ENCODE measurements around the gene FBXO42.

Gene FBXO42

GRCh38 chr1:16315437-16315836, 36.8 kb downstream of the FBXO42 start:
- Mint-ChIP-seq H3K4me3 (no peak overlapping the region), H3K27ac (no peak overlapping the region), H3K36me3 (ENCODE audit: low read depth) (peaks cover 30% of the 10 kb centered on the region), H3K4me1 (ENCODE audit: low read depth) (no peaks in the 10 kb centered on the region), H3K9me3 (no peaks in the 10 kb centered on the region), H3K27me3 (no peaks in the 10 kb centered on the region)

- no peak overlapping the region for H3K27ac Mint-ChIP-seq
- no peaks in the 10 kb centered on the region for H3K27me3 Mint-ChIP-seq
- no peak overlapping the region for H3K4me3 Mint-ChIP-seq
- H3K36me3 Mint-ChIP-seq (ENCODE audit: low read depth) = peaks cover 41% of the 10 kb centered on the region
- no peaks in the 10 kb centered on the region for H3K4me1 Mint-ChIP-seq (ENCODE audit: low read depth)
- H3K9me3 Mint-ChIP-seq = no peaks in the 10 kb centered on the region
Measured at GRCh38 chr1:16307222-16307621, 45.1 kb downstream of the FBXO42 start.

- Mint-ChIP-seq H3K27me3 (no peaks in the 10 kb centered on the region), H3K4me3 (no peak overlapping the region), H3K9me3 (no peaks in the 10 kb centered on the region), H3K4me1 (ENCODE audit: low read depth) (no peaks in the 10 kb centered on the region), H3K36me3 (ENCODE audit: low read depth) (peaks cover 34% of the 10 kb centered on the region), H3K27ac (no peak overlapping the region)
Measured at GRCh38 chr1:16302709-16303627, 49.3 kb downstream of the FBXO42 start.

GRCh38 chr1:16300436-16300835, 51.8 kb downstream of the FBXO42 start:
- Mint-ChIP-seq H3K27ac (no peak overlapping the region), H3K27me3 (no peaks in the 10 kb centered on the region), H3K9me3 (no peaks in the 10 kb centered on the region), H3K4me1 (ENCODE audit: low read depth) (no peaks in the 10 kb centered on the region), H3K36me3 (ENCODE audit: low read depth) (peaks cover 36% of the 10 kb centered on the region), H3K4me3 (no peak overlapping the region)

GRCh38 chr1:16298653-16299052, 53.6 kb downstream of the FBXO42 start:
- H3K36me3 Mint-ChIP-seq (ENCODE audit: low read depth) = peaks cover 42% of the 10 kb centered on the region
- no peaks in the 10 kb centered on the region for H3K27me3 Mint-ChIP-seq
- no peaks in the 10 kb centered on the region for H3K9me3 Mint-ChIP-seq
- H3K4me3 Mint-ChIP-seq = no peak overlapping the region
- H3K4me1 Mint-ChIP-seq (ENCODE audit: low read depth) = no peaks in the 10 kb centered on the region
- H3K27ac Mint-ChIP-seq = no peak overlapping the region

GRCh38 chr1:16296643-16297042, 55.6 kb downstream of the FBXO42 start:
- Mint-ChIP-seq H3K27me3 (no peaks in the 10 kb centered on the region), H3K4me1 (ENCODE audit: low read depth) (no peaks in the 10 kb centered on the region), H3K4me3 (no peak overlapping the region), H3K36me3 (ENCODE audit: low read depth) (peaks cover 34% of the 10 kb centered on the region), H3K27ac (no peak overlapping the region), H3K9me3 (no peaks in the 10 kb centered on the region)

- Mint-ChIP-seq H3K4me1 (ENCODE audit: low read depth) (no peaks in the 10 kb centered on the region), H3K9me3 (no peaks in the 10 kb centered on the region), H3K4me3 (no peak overlapping the region), H3K27ac (no peak overlapping the region), H3K36me3 (ENCODE audit: low read depth) (peaks cover 32% of the 10 kb centered on the region), H3K27me3 (no peaks in the 10 kb centered on the region)
Measured at GRCh38 chr1:16294219-16295212, 57.8 kb downstream of the FBXO42 start.

- H3K27ac Mint-ChIP-seq = peak overlapping the region; percentile 28
- H3K9me3 Mint-ChIP-seq = no peaks in the 10 kb centered on the region
- no peaks in the 10 kb centered on the region for H3K27me3 Mint-ChIP-seq
- H3K4me3 Mint-ChIP-seq = no peak overlapping the region
- no peaks in the 10 kb centered on the region for H3K4me1 Mint-ChIP-seq (ENCODE audit: low read depth)
- peaks cover 35% of the 10 kb centered on the region for H3K36me3 Mint-ChIP-seq (ENCODE audit: low read depth)
Measured at GRCh38 chr1:16293538-16293937, 58.7 kb downstream of the FBXO42 start.

GRCh38 chr1:16292739-16293138, 59.5 kb downstream of the FBXO42 start:
- no peaks in the 10 kb centered on the region for H3K9me3 Mint-ChIP-seq
- no peaks in the 10 kb centered on the region for H3K27me3 Mint-ChIP-seq
- no peaks in the 10 kb centered on the region for H3K4me1 Mint-ChIP-seq (ENCODE audit: low read depth)
- H3K36me3 Mint-ChIP-seq (ENCODE audit: low read depth) = peaks cover 39% of the 10 kb centered on the region
- H3K4me3 Mint-ChIP-seq = no peak overlapping the region
- no peak overlapping the region for H3K27ac Mint-ChIP-seq

GRCh38 chr1:16289959-16290358, 62.3 kb downstream of the FBXO42 start:
- H3K36me3 Mint-ChIP-seq (ENCODE audit: low read depth) = peaks cover 28% of the 10 kb centered on the region

GRCh38 chr1:16286122-16286521, 66.2 kb downstream of the FBXO42 start:
- no peak overlapping the region for H3K27ac Mint-ChIP-seq
- no peaks in the 10 kb centered on the region for H3K27me3 Mint-ChIP-seq
- H3K4me3 Mint-ChIP-seq = no peak overlapping the region
- peaks cover 21% of the 10 kb centered on the region for H3K36me3 Mint-ChIP-seq (ENCODE audit: low read depth)
- peaks cover 3% of the 10 kb centered on the region for H3K4me1 Mint-ChIP-seq (ENCODE audit: low read depth)
- H3K9me3 Mint-ChIP-seq = no peaks in the 10 kb centered on the region

More at GRCh38 chr1:16289959-16290358, 62.3 kb downstream of the FBXO42 start:
- Mint-ChIP-seq H3K4me1 (ENCODE audit: low read depth) (no peaks in the 10 kb centered on the region), H3K27ac (no peak overlapping the region), H3K9me3 (no peaks in the 10 kb centered on the region), H3K27me3 (no peaks in the 10 kb centered on the region), H3K4me3 (no peak overlapping the region)

GRCh38 chr1:16281765-16282164, 70.5 kb downstream of the FBXO42 start:
- H3K36me3 Mint-ChIP-seq (ENCODE audit: low read depth) = peaks cover 10% of the 10 kb centered on the region
- H3K4me3 Mint-ChIP-seq = no peak overlapping the region
- H3K4me1 Mint-ChIP-seq (ENCODE audit: low read depth) = peaks cover 3% of the 10 kb centered on the region
- H3K27me3 Mint-ChIP-seq = no peaks in the 10 kb centered on the region
- H3K9me3 Mint-ChIP-seq = no peaks in the 10 kb centered on the region
- H3K27ac Mint-ChIP-seq = no peak overlapping the region

- Mint-ChIP-seq H3K27ac (no peak overlapping the region), H3K9me3 (no peaks in the 10 kb centered on the region), H3K4me3 (no peak overlapping the region), H3K27me3 (no peaks in the 10 kb centered on the region), H3K36me3 (ENCODE audit: low read depth) (peaks cover 18% of the 10 kb centered on the region), H3K4me1 (ENCODE audit: low read depth) (peaks cover 8% of the 10 kb centered on the region)
Measured at GRCh38 chr1:16279186-16279585, 73.1 kb downstream of the FBXO42 start.

- Mint-ChIP-seq H3K4me3 (no peak overlapping the region), H3K27me3 (no peaks in the 10 kb centered on the region), H3K9me3 (no peaks in the 10 kb centered on the region), H3K36me3 (ENCODE audit: low read depth) (peaks cover 17% of the 10 kb centered on the region), H3K27ac (peak overlapping the region; percentile 28), H3K4me1 (ENCODE audit: low read depth) (peaks cover 6% of the 10 kb centered on the region)
Measured at GRCh38 chr1:16276302-16277030, 75.8 kb downstream of the FBXO42 start.
